ENCODE measurements around the gene CERS3. TPM values are rescaled to one million over a fixed set of nuclear protein-coding genes. Genes with fewer than 3 reads are reported as not detected.

The CERS3 gene
- total RNA-seq, 1 donor from 2014 or later = 0.08 TPM

- no peak for DNase-seq
- Histone ChIP-seq H3K27me3 (ENCODE audit: low read depth) (peaks cover 24% of the 10 kb centered on the region), H3K9me3 (replicated peaks) (no peaks in the 10 kb centered on the region), H3K27ac (replicated peaks) (no peak overlapping the region), H3K4me1 (no peaks in the 10 kb centered on the region), H3K36me3 (no peaks in the 10 kb centered on the region), H3K4me3 (no peak overlapping the region)
- intact Hi-C loops (cut with micrococcal nuclease) = no loop called here
- no peak for TF ChIP-seq CTCF (IDR thresholded peaks at IDR 0.05; ENCODE audit: borderline replicate concordance)
Observed at GRCh38 chr15:100495861-100496260, 32.9 kb downstream of the CERS3 start.

- Histone ChIP-seq H3K27me3 (ENCODE audit: low read depth) (peaks cover 11% of the 10 kb centered on the region), H3K36me3 (no peaks in the 10 kb centered on the region), H3K4me3 (no peak overlapping the region), H3K27ac (replicated peaks) (no peak overlapping the region), H3K4me1 (no peaks in the 10 kb centered on the region), H3K9me3 (replicated peaks) (no peaks in the 10 kb centered on the region)
- no peak for TF ChIP-seq CTCF (IDR thresholded peaks at IDR 0.05; ENCODE audit: borderline replicate concordance)
- intact Hi-C loops (cut with micrococcal nuclease) = no loop called here
- DNase-seq = no peak
Observed at GRCh38 chr15:100493213-100493612, 35.5 kb downstream of the CERS3 start.

- Histone ChIP-seq H3K4me1 (no peaks in the 10 kb centered on the region), H3K9me3 (replicated peaks) (peaks cover 6% of the 10 kb centered on the region), H3K36me3 (no peaks in the 10 kb centered on the region), H3K27ac (replicated peaks) (no peak overlapping the region), H3K27me3 (ENCODE audit: low read depth) (no peaks in the 10 kb centered on the region), H3K4me3 (no peak overlapping the region)
- DNase-seq = no peak
- intact Hi-C loops (cut with micrococcal nuclease) = no loop called here
- TF ChIP-seq CTCF (IDR thresholded peaks at IDR 0.05; ENCODE audit: borderline replicate concordance) = no peak
Observed at GRCh38 chr15:100484443-100484842, 44.3 kb downstream of the CERS3 start.

GRCh38 chr15:100483370-100483769, 45.4 kb downstream of the CERS3 start:
- Histone ChIP-seq H3K4me1 (no peaks in the 10 kb centered on the region), H3K27ac (replicated peaks) (no peak overlapping the region), H3K27me3 (ENCODE audit: low read depth) (no peaks in the 10 kb centered on the region), H3K4me3 (no peak overlapping the region), H3K9me3 (replicated peaks) (peaks cover 17% of the 10 kb centered on the region), H3K36me3 (peaks cover 4% of the 10 kb centered on the region)
- intact Hi-C loops (cut with micrococcal nuclease) = no loop called here
- no peak for DNase-seq
- no peak for TF ChIP-seq CTCF (IDR thresholded peaks at IDR 0.05; ENCODE audit: borderline replicate concordance)

- intact Hi-C loops (cut with micrococcal nuclease) = no loop called here
Observed at GRCh38 chr15:100476805-100477204, 51.9 kb downstream of the CERS3 start.

More at GRCh38 chr15:100476805-100477204, 51.9 kb downstream of the CERS3 start:
- Histone ChIP-seq H3K36me3 (peaks cover 5% of the 10 kb centered on the region), H3K27ac (replicated peaks) (no peak overlapping the region), H3K27me3 (ENCODE audit: low read depth) (no peaks in the 10 kb centered on the region), H3K4me1 (no peaks in the 10 kb centered on the region), H3K4me3 (no peak overlapping the region), H3K9me3 (replicated peaks) (peaks cover 33% of the 10 kb centered on the region)
- TF ChIP-seq CTCF (IDR thresholded peaks at IDR 0.05; ENCODE audit: borderline replicate concordance) = no peak
- DNase-seq = no peak
